BJ (cell line): ENCODE measurements around the gene RIMOC1. TPM values are rescaled to one million over a fixed set of nuclear protein-coding genes. Genes with fewer than 3 reads are reported as not detected.

ENCODE experiments used
- CTCF ChIA-PET: fragments of 350-600 bp; formaldehyde crosslinking; extraction: SDS; loops from one replicate; lab custom pipeline; 2021; ENCODE audit warnings: antibody characterized with exemption, inconsistent platforms; lab: Yijun Ruan, JAX
- POLR2A ChIA-PET: fragments of 300-600 bp; sonication (Branson Sonifier 250); formaldehyde crosslinking; extraction: SDS; loops from one replicate; lab custom pipeline; 2021; ENCODE audit warnings: antibody characterized with exemption; lab: Charles Lee
- DNase-seq: peaks from one replicate; pipeline ENCODE4 v3.0.0-alpha.2; 2011; ENCODE audit warnings: low read depth
- H3K27me3 ChIP-seq: 2 replicates; pipeline ENCODE4 v1.6.0; 2011; ENCODE audit warnings: low read length; ENCODE audit not compliant: control insufficient read depth, insufficient read depth
- H3K36me3 ChIP-seq: 2 replicates; pipeline ENCODE4 v1.5.1; 2011; ENCODE audit warnings: low read length; ENCODE audit not compliant: control insufficient read depth, insufficient read depth
- H3K4me3 ChIP-seq: 2 replicates; pipeline ENCODE4 v1.5.1; 2011; ENCODE audit warnings: low read depth, mild to moderate bottlenecking, control low read depth, low read length
- polyA minus RNA-seq: library from RNA; depleted of rRNA, polyadenylated mRNA; stranded (reverse); fragments of >200 nt; gene quantifications from 2 replicates; pipeline ENCODE4 v1.2.3, GENCODE V29; 2011; rRNA and poly(A)+ RNA removed
- polyA plus RNA-seq: library from polyadenylated mRNA; depleted of rRNA; stranded (reverse); fragments of >200 nt; gene quantifications from 2 replicates; pipeline ENCODE4 v1.2.3, GENCODE V29; 2011; rRNA removed
- TF ChIP-seq, protein P1 (sequence below): IDR thresholded peaks from 2 replicates; pipeline ENCODE4 v1.5.1; 2011; ENCODE audit warnings: low read depth, mild to moderate bottlenecking, control low read depth, inconsistent platforms, low read length, moderate library complexity; ENCODE audit not compliant: insufficient read depth

RIMOC1 gene, protein sequence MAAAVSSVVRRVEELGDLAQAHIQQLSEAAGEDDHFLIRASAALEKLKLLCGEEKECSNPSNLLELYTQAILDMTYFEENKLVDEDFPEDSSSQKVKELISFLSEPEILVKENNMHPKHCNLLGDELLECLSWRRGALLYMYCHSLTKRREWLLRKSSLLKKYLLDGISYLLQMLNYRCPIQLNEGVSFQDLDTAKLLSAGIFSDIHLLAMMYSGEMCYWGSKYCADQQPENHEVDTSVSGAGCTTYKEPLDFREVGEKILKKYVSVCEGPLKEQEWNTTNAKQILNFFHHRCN
- polyA plus RNA-seq (11.1 and 27.6 TPM in 2 replicates), polyA minus RNA-seq (11.7 and 13.9 TPM in 2 replicates)

DNA sequence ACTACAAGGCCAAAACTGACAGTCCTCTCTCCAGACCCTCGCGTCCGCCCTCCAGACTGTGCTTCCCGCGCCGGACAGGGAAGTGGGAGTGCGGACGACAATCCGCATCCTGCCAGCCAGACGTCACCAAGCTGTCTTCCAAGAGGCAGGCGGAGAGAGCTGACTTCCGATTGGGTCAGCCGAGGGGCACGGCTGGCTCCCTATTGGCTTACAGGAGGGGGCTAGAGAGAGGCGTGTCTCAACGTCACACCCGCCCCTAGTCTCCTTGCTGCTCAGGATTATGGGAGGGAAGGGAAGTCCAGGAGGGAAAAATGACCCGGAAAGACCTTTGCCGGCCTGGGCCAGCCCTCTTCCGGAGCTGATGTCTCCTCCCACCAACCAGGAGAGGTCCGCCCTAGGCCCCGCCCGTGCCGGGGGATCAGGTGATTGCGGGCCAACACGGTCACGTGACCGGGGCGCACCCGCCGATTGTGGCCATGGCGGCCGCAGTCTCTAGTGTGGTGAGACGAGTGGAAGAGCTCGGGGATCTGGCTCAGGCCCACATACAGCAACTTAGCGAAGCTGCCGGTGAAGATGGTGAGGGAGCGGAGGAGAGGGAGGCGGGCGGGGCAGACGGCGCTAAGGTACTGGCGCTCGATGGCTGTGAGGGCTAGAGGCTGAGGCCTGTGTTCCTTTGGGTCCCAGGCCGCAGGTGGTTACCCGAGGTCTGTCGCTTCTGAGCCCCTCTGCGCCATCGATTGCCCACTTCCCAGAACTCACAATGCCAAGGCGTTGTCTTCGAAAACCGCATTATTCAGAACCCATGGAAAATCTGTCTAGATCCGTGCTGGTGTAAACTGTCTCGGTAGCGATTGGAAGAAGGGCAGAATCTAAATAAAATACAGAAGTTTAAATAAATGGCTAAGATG is at the start of gene RIMOC1:
Gene RIMOC1 (plus strand): TSS at position 453 of the 908 bp plus-strand sequence. CDS start 24 bp downstream, at position 477.
- CTCF ChIA-PET: interaction anchor here (0.9 to 2.9 kb wide), 5 partner anchors 18 to 153 kb away, joined by 3 to 7 read pairs (median 3); partner anchors contain the start of gene FBXO4
- TF ChIP-seq, protein P1, sequence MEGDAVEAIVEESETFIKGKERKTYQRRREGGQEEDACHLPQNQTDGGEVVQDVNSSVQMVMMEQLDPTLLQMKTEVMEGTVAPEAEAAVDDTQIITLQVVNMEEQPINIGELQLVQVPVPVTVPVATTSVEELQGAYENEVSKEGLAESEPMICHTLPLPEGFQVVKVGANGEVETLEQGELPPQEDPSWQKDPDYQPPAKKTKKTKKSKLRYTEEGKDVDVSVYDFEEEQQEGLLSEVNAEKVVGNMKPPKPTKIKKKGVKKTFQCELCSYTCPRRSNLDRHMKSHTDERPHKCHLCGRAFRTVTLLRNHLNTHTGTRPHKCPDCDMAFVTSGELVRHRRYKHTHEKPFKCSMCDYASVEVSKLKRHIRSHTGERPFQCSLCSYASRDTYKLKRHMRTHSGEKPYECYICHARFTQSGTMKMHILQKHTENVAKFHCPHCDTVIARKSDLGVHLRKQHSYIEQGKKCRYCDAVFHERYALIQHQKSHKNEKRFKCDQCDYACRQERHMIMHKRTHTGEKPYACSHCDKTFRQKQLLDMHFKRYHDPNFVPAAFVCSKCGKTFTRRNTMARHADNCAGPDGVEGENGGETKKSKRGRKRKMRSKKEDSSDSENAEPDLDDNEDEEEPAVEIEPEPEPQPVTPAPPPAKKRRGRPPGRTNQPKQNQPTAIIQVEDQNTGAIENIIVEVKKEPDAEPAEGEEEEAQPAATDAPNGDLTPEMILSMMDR: no peak
- H3K36me3 ChIP-seq: no peaks in the 10 kb centered on the region

DNA sequence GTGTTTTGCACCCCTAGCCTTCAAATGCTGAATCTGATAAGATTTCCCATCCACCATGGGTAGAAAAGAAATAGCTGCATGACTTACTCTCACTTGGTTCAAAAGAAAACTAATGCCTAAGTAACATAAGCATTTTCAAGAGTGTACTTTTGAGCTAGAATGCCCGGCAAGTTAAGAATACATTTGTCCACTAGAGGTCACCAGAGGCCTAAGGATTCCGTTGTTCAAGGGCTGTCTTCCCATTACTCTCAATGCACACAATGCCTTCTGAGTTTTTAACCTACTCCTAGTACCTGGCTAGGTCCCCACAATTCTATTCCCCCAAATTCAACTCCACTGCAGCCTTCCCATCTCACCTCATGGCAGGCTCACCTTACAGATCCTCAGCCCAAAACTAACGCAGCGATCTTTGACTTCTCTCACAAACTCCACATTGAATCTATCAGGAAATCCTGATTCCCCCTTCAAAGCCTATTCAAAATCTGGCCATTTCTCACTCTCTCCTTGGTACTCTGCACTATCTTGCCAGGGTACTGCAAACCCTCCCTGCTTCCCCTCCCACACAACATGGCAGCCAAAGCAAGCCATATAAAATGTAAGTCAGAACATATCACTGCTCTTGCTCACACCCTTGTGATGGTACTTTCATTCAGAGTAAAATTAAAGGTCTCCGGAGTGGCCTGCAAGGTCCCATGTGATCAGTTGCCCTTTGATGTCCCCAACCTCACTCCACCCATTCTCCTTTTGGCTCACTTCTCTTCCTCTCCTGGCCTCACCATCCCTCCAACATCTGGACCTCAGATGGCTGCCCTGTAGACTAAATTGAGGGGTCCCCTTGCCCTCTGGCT is 47.3 kb upstream of the RIMOC1 start:
- CTCF ChIA-PET: interaction anchor here (0.6 to 7.7 kb wide), 24 partner anchors 8 to 1033 kb away, joined by 3 to 107 read pairs (median 5); partner anchors contain the start of gene RIMOC1
- TF ChIP-seq, protein P1: peak; percentile 69
- no peak for DNase-seq
- H3K4me3 ChIP-seq: no peak overlapping the region
- POLR2A ChIA-PET: no interaction called here
- peaks cover under 1% of the 10 kb centered on the region for H3K36me3 ChIP-seq
- H3K27me3 ChIP-seq: no peaks in the 10 kb centered on the region

More for the DNA sequence above, at the start of gene RIMOC1:
- POLR2A ChIA-PET: interaction anchor here (0.6 kb wide), 1 partner anchor 24 kb away, joined by 4 read pairs; no protein-coding TSS in a partner anchor
- DNase-seq: peak; percentile 99
- H3K4me3 ChIP-seq: peak within 1 kb of the TSS; percentile 71
- H3K27me3 ChIP-seq: no peaks in the 10 kb centered on the region

DNA sequence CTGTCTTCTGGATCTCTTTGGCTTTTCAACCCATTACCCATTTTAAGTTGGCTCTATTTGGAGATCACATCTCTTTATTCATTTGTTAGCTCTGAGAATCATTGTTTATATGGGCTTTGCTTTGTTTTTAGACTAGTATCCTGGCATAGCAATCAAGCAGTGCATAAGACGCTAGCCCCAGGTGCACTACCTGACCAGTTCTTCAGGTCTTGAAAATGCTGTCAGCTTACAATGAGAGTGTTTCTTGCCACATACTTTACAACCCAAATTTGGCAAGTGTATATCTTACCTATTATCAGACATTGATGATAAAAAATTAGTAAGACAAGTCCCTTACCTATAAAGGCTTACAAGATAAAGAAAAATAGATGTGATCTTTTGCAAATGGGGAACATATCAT is 46.2 kb upstream of the RIMOC1 start:
- H3K36me3 ChIP-seq: no peaks in the 10 kb centered on the region
- ChIA-PET POLR2A (no interaction called here), CTCF (interaction anchor here (0.7 to 7.7 kb wide), 4 partner anchors 14 to 725 kb away, joined by 3 to 107 read pairs (median 14); no protein-coding TSS in a partner anchor)

DNA sequence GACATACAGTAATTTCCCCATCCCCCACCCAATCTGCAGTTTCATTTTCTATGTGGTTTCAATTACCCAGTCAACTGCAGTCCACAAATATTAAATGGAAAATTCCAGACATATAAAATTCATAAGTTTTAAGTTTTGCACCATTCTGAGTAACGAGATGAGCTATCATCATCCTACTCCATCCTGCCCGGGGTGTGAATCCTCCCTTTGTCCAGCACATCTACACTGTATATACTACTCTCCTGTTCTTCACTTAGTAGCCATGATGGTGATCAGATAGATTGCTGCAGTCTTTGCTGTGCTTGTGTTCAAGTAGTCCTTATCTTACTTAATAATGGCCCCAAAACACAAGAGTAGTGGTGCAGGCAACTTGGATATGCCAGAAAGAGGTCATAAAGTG is 45.3 kb upstream of the RIMOC1 start:
- TF ChIP-seq, protein P1: no peak
- no peaks in the 10 kb centered on the region for H3K27me3 ChIP-seq
- ChIA-PET POLR2A (no interaction called here), CTCF (interaction anchor here (2.3 to 7.7 kb wide), 2 partner anchors 198 to 724 kb away, joined by 8 to 107 read pairs; no protein-coding TSS in a partner anchor)
- DNase-seq: no peak
- H3K4me3 ChIP-seq: no peak overlapping the region
- no peaks in the 10 kb centered on the region for H3K36me3 ChIP-seq

More for the DNA sequence above, 46.2 kb upstream of the RIMOC1 start:
- TF ChIP-seq, protein P1: no peak
- DNase-seq: no peak
- Histone ChIP-seq H3K4me3 (no peak overlapping the region), H3K27me3 (no peaks in the 10 kb centered on the region)
